Endothelial cell of umbilical vein (primary cell): Measurements from ENCODE around the gene CRELD2. TPM values are rescaled to one million over a fixed set of nuclear protein-coding genes. Genes with fewer than 3 reads are reported as not detected.

Source experiments
- BruUV-seq: library from RNA; stranded (reverse); fragments of 400-500 nt; replicated peaks from 2 replicates; lab custom pipeline; 2021; lab: Mats Ljungman, UMichigan
- CTCF ChIA-PET: fragments of 300-600, 350-600 bp; sonication (Branson Sonifier 250); formaldehyde crosslinking; loops from one replicate; lab custom pipeline; 2021; ENCODE audit warnings: antibody characterized with exemption, inconsistent platforms; lab: Charles Lee
- POLR2A ChIA-PET: fragments of 300-600, 350-600 bp; sonication (Branson Sonifier 250); formaldehyde crosslinking; loops from one replicate; lab custom pipeline; 2021; ENCODE audit warnings: antibody characterized with exemption, inconsistent platforms; lab: Charles Lee
- DNase-seq: peaks from one replicate; pipeline ENCODE4 v3.0.0-alpha.2; 2011; ENCODE audit warnings: low read depth, low spot score
- FAIRE-seq: peaks from 2 replicates; lab custom pipeline; 2011; peaks lifted over from hg19 to GRCh38; lab: Jason Lieb, UNC
- H2AFZ ChIP-seq: 2 replicates; pipeline ENCODE4 v1.6.0; 2012; ENCODE audit warnings: low read depth, low read length, control low read depth, inconsistent platforms
- H3K27ac ChIP-seq: 2 replicates; pipeline ENCODE4 v1.5.1; 2011; ENCODE audit warnings: low read depth, mild to moderate bottlenecking, control low read depth, low read length, moderate library complexity; ENCODE audit not compliant: insufficient read depth
- H3K27me3 ChIP-seq, 2 experiments: 2 replicates each; pipeline versions ENCODE4 v1.6.0 to v1.6.1; 2011; ENCODE audit warnings: low read length in 2 of 2, mixed read lengths in 1 of 2; ENCODE audit not compliant: control insufficient read depth in 2 of 2, insufficient read depth in 2 of 2
- H3K36me3 ChIP-seq, 2 experiments: 2 replicates in 1 of 2; 3 replicates in 1 of 2; pipeline ENCODE4 v1.5.1; 2011; ENCODE audit warnings: low read length in 2 of 2, mild to moderate bottlenecking in 1 of 2, moderate library complexity in 1 of 2; ENCODE audit not compliant: control insufficient read depth in 2 of 2, insufficient read depth in 2 of 2; ENCODE audit errors: extremely low read depth in 1 of 2
- H3K4me1 ChIP-seq: 3 replicates; pipeline ENCODE4 v1.5.1; 2011; ENCODE audit warnings: mild to moderate bottlenecking, low read length; ENCODE audit not compliant: control insufficient read depth, insufficient read depth; ENCODE audit errors: extremely low read depth
- H3K4me2 ChIP-seq: 2 replicates; pipeline ENCODE4 v1.6.1; 2011; ENCODE audit warnings: low read length, control low read depth, mixed read lengths; ENCODE audit not compliant: insufficient read depth
- H3K4me3 ChIP-seq, 3 experiments: fragments of 200-600 bp in 1 of 3; sonication (generic), shearing (Covaris generic) in 1 of 3; replicated peaks in 1 of 3; 2 replicates each; pipeline ENCODE4 v1.5.1; 2011 to 2016; ENCODE audit warnings: control low read depth in 3 of 3, low read length in 3 of 3, mild to moderate bottlenecking in 2 of 3, inconsistent platforms in 1 of 3, low read depth in 1 of 3, moderate library complexity in 1 of 3; ENCODE audit not compliant: insufficient read depth in 1 of 3
- H3K79me2 ChIP-seq: 2 replicates; pipeline ENCODE4 v1.6.0; 2012; ENCODE audit warnings: low read length, inconsistent platforms; ENCODE audit not compliant: control insufficient read depth, insufficient read depth
- H3K9ac ChIP-seq: replicated peaks from 2 replicates; pipeline ENCODE3; 2011; ENCODE audit warnings: low read length, control low read depth; ENCODE audit not compliant: insufficient read depth; ENCODE audit errors: extremely low read depth
- H3K9me1 ChIP-seq: replicated peaks from 3 replicates; pipeline ENCODE4 v1.6.0; 2011; ENCODE audit warnings: mild to moderate bottlenecking, low read length; ENCODE audit not compliant: control insufficient read depth, insufficient read depth; ENCODE audit errors: extremely low read depth
- H3K9me3 ChIP-seq: replicated peaks from 2 replicates; pipeline ENCODE4 v1.5.1; 2012; ENCODE audit warnings: low read length, inconsistent platforms; ENCODE audit not compliant: control insufficient read depth, insufficient read depth
- H4K20me1 ChIP-seq: replicated peaks from 2 replicates; pipeline ENCODE3; 2011; ENCODE audit warnings: mild to moderate bottlenecking, low read length; ENCODE audit not compliant: control insufficient read depth, insufficient read depth; ENCODE audit errors: extremely low read depth
- EZH2 ChIP-seq: IDR thresholded peaks from 2 replicates; pipeline ENCODE4 v1.6.1; 2012; ENCODE audit warnings: borderline replicate concordance, low read depth, mild to moderate bottlenecking, moderate library complexity, low read length, inconsistent platforms; ENCODE audit not compliant: severe bottlenecking
- FOS ChIP-seq: IDR thresholded peaks from 2 replicates; pipeline ENCODE4 v1.6.1; 2011; ENCODE audit warnings: mild to moderate bottlenecking, low read length, moderate library complexity, borderline replicate concordance; ENCODE audit not compliant: insufficient read depth
- GATA2 ChIP-seq: IDR thresholded peaks from 2 replicates; pipeline ENCODE4 v1.7.0; 2011; ENCODE audit warnings: low read depth, mild to moderate bottlenecking, moderate library complexity, mixed read lengths, low read length; ENCODE audit not compliant: insufficient read length, insufficient read depth
- JUN ChIP-seq: IDR thresholded peaks from 2 replicates; pipeline ENCODE4 v1.6.1; 2011; ENCODE audit warnings: borderline replicate concordance, low read depth; ENCODE audit not compliant: insufficient read length, insufficient read depth
- MAX ChIP-seq: IDR thresholded peaks from 2 replicates; pipeline ENCODE4 v1.6.1; 2011; ENCODE audit not compliant: insufficient read depth, insufficient read length
- MYC ChIP-seq: IDR thresholded peaks from one replicate; pipeline ENCODE4 v1.6.1; 2011; ENCODE audit warnings: mild to moderate bottlenecking, low read depth, low read length
- POLR2A ChIP-seq: IDR thresholded peaks from 2 replicates; pipeline ENCODE4 v1.6.1; 2012; ENCODE audit warnings: low read depth, mild to moderate bottlenecking, control low read depth, low read length
- POLR2AphosphoS5 ChIP-seq: IDR thresholded peaks from 2 replicates; pipeline ENCODE4 v1.6.1; 2012; ENCODE audit warnings: low read depth, mild to moderate bottlenecking, control low read depth, low read length, moderate library complexity; ENCODE audit not compliant: insufficient read depth
- dilution Hi-C: fragments of 300-500 bp; cut with MboI; formaldehyde crosslinking; loops from one replicate; pipeline ENCODE4 v1.15.0; 2019; ENCODE audit warnings: low sequenced_read_pairs; ENCODE audit not compliant: extremely low pct_ligation_motif_present
- intact Hi-C: fragments of 100-400 bp; cut with micrococcal nuclease; formaldehyde crosslinking; loops from one replicate; pipeline ENCODE4 v1.10.0; 2022
- polyA plus RNA-seq, 4 experiments: library from polyadenylated mRNA; depleted of rRNA in 3 of 4; stranded (reverse) in 3 of 4; unstranded in 1 of 4; fragments of >200 nt; gene quantifications; 2 replicates each; pipeline versions ENCODE4 v1.2.1 to v1.2.3, GENCODE V29; 2011 to 2012; ENCODE audit warnings: missing spikeins in 1 of 4
- total RNA-seq: library from RNA; stranded (reverse); gene quantifications from 2 replicates; pipeline ENCODE4 v1.2.3, GENCODE V29; 2021
- TF ChIP-seq, protein P1 (sequence below), 2 donors: IDR thresholded peaks; 1 replicate in 1 of 2; 2 replicates in 1 of 2; pipeline ENCODE4 v1.5.1; 2011; ENCODE audit warnings: low read length in 2 of 2, mild to moderate bottlenecking in 2 of 2, moderate library complexity in 2 of 2, control low read depth in 1 of 2, inconsistent platforms in 1 of 2, low read depth in 1 of 2; ENCODE audit not compliant: insufficient read depth in 1 of 2; ENCODE audit errors: extremely low read depth in 1 of 2

The CRELD2 gene
- total and polyA plus RNA-seq, 2 donors (not counting 3 experiments of a cell fraction or from before 2014, with no cell fraction given), result 71.0 to 86.3 TPM

DNA sequence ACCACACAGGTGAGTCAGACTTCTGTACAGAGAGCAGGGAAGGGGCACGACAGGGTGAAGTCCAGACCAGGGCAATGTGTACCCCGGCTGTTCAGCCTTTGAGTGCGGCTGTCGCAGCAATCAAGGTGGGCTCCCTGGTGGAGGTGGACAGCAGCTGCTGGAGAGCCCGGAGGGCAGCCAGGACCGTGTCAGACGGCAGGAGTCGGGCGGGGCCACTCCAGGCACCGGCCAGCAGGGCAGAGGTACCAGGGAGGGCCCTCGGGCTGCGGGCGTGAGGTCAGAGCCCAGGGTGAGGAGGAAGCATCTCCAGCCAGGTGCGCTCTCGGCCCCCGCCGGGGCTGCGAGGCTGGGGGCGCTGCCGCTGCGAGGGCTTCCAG lies 41.3 kb downstream of the CRELD2 start:
- Histone ChIP-seq H3K4me3 (peak overlapping the region; percentile 31 to 80 (median 42)), H3K9ac (peak overlapping the region; percentile 84), H3K27me3 (no peaks in the 10 kb centered on the region), H4K20me1 (no peaks in the 10 kb centered on the region), H3K36me3 (peaks cover 16 to 26% of the 10 kb centered on the region in 2 experiments), H3K4me2 (peak overlapping the region; percentile 57), H3K9me3 (no peaks in the 10 kb centered on the region), H3K79me2 (peaks cover 39% of the 10 kb centered on the region), H3K4me1 (peaks cover 23% of the 10 kb centered on the region), H2AFZ (peak overlapping the region; percentile 50), H3K9me1 (no peaks in the 10 kb centered on the region), H3K27ac (peak overlapping the region; percentile 80)
- intact Hi-C loops (loop anchor here (1.0 kb wide), 2 partner anchors 23 to 41 kb away; partner anchors contain the start of genes ALG12 and CRELD2), dilution Hi-C loops (no loop called here)
- DNase-seq (no peak), FAIRE-seq (no peak)
- TSS peak; percentile 75 for BruUV-seq
- no peak for TF ChIP-seq POLR2A
- no peak for TF ChIP-seq JUN
- no peak for TF ChIP-seq EZH2
- no peak for TF ChIP-seq MYC
- no peak for TF ChIP-seq POLR2AphosphoS5
- TF ChIP-seq FOS, result no peak
- TF ChIP-seq, protein P1, sequence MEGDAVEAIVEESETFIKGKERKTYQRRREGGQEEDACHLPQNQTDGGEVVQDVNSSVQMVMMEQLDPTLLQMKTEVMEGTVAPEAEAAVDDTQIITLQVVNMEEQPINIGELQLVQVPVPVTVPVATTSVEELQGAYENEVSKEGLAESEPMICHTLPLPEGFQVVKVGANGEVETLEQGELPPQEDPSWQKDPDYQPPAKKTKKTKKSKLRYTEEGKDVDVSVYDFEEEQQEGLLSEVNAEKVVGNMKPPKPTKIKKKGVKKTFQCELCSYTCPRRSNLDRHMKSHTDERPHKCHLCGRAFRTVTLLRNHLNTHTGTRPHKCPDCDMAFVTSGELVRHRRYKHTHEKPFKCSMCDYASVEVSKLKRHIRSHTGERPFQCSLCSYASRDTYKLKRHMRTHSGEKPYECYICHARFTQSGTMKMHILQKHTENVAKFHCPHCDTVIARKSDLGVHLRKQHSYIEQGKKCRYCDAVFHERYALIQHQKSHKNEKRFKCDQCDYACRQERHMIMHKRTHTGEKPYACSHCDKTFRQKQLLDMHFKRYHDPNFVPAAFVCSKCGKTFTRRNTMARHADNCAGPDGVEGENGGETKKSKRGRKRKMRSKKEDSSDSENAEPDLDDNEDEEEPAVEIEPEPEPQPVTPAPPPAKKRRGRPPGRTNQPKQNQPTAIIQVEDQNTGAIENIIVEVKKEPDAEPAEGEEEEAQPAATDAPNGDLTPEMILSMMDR (IDR thresholded peaks at IDR 0.05; ENCODE audit: extremely low read depth in 1 of 2, insufficient read depth in 1 of 2, low read depth in 1 of 2, low read length in 2 of 2), result no peak
- TF ChIP-seq GATA2, result no peak
- TF ChIP-seq MAX, result no peak
- POLR2A ChIA-PET, result interaction anchor here (0.9 to 1.8 kb wide), 3 partner anchors 11 to 24 kb away, joined by 3 to 14 read pairs (median 3); no protein-coding TSS in a partner anchor
- CTCF ChIA-PET, result interaction anchor here (0.7 to 3.7 kb wide), 5 partner anchors 8 to 71 kb away, joined by 3 to 32 read pairs (median 3); no protein-coding TSS in a partner anchor
